NOMO-1 (cell line): Measurements from ENCODE around the gene DAPK2.
"Not testable (repeated sequence)": the region's sequence is repeated elsewhere in the genome, so short reads cannot be mapped to it uniquely, and the experiment has no call there.

Source experiments
- DNase-seq, 2 experiments: peaks; one replicate each; lab custom pipeline; 2025; ENCODE audit not compliant: unreplicated experiment in 2 of 2; lab: John Stamatoyannopoulos, UW

DAPK2 gene

GRCh38 chr15:64046421-64047153 lies at the start of gene DAPK2:
DAPK2 (minus strand) TSS chr15:64046485; CDS start chr15:64040261, 6,224 bp downstream.
- DNase-seq = peak; percentile 34 to 48

DNA sequence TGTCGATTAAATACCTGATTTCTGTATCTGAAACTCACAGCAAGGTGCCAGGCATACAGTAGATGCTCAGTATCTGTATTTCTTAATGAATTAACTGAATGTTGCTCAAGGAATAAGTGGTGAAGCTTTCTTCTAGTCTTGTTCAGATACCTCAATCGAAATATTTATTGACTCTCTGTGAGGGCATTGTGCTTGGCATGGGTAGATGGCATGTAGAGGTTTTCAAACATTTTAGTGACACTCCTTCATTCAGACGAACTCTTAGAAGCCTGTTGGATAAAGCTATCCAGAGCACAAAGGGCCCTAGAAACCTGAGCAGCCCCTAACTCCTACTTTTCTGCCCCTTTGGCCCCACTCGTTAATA lies 49.1 kb upstream of the DAPK2 start:
- no peak for DNase-seq

DNA sequence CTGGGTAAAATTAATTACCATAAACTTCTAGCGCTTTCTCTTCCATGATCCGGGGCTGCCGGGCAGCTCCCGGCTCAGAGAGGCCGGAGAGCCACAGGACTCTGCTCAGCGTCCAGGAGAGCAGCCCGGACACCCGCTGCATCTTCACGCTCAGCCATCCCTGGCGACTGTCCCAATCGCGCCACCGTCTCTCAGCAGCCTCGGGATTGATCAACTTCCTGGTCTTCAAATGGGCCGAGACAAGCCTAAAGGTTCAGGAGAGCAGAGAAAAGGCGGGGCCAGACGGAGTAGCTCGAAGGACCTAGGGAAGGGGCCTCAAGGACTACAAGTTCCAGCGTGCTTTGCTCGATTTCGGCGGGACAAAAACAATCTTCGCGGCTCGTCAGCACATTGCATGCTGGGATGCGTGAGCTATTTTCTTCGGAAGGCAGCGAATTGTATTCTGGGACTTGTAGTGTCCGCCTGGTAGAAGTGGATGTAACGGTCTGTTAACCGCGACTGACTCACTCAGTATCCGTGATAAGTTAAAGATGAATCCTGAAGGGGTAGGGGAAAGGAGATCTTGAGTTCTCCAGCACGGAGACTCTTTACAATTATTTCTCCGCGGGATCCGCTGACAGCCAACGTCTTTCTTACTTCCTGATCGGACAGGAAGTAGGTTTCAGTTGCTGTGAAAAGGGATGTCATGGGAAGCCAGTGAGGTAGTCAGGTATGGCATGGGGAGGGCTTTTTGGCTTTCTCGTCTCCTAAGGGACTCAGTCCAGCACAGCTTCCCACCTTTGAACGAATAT lies 47.5 kb upstream of the DAPK2 start, which contains the start of gene CIAO2A:
Gene CIAO2A, minus strand, starts transcription at position 212 of the 791 bp plus-strand sequence. Its CDS starts 70 bp downstream, at position 142.
- DNase-seq = peak; percentile 99 to 100

DNA sequence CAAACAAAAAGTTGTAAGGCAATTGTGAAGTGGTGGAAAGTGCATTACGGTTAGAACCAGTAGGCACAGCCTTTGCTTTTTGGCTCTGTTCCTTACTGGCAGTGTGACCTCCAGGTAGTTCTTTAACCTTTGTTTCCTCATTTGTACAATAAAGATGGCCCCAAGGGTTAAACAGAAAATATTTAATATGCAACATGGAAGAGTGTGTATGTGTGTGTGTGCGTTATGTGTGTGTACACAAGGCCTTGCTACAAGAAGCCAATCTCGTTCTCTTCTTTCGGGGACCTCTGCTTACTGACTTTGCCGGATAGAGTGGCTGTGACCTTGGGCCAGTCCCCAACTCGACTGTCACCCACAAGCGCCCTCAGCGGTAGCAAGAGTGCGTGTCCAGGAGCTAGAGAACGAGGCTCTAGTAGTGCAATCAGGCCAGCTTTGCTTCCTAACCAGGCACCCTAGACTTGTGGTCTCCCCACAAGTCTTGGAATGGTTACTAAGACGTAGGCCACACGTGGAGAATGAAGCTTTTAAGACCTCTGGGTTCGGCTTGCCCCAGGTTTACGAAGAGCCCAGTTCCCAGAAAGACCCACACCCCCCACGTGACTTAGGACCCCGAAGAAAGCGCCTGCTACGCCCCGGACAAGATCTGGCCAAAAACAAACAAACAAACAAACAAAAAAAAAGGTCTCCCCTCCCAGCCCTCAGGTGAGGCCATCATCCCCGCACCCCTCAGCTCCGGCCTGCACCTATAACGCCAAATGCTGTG lies 46.8 kb upstream of the DAPK2 start:
- DNase-seq = peak; percentile 66 to 74

- DNase-seq = peak; percentile 3 to 30
Observed at GRCh38 chr15:64092075-64092820, 46.0 kb upstream of the DAPK2 start.

- peak; percentile 80 to 82 for DNase-seq
Observed at GRCh38 chr15:64090527-64090926, 44.2 kb upstream of the DAPK2 start.

DNA sequence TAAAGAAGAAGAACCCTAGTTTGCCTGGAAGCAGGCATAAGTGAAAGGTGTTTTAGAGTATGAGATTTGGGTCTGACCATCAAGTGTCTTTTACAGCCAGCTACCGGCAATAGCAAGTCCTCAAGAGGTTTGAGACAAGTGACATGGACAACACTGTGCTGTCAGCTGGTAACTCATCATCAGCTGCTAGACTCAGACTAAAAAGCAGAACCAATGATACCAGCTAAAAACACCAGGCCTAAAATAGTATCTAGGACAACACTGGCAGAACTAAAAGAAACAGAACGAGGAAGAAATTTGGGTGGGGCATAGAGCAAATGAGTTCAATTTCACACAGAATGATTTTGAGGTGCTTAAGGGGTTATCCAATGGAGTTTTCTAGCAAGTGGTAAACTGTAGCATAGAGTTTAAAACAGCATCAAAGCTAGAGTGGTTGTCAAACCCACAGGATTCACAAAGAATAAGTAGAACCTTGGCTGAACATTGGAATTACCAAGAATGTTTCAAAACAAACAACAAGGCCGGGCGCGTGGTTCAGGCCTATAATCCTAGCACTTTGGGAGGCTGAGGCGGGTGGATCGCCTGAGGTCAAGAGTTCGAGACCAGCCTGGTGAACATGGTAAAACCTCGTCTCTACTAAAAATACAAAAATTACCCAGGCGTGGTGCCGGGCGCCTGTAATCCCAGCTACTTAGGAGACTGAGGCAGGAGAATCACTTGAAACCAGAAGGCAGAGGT lies 43.4 kb upstream of the DAPK2 start:
- DNase-seq = peak; percentile 18 to 88

- no peak for DNase-seq
Observed at GRCh38 chr15:64082757-64083156, 36.5 kb upstream of the DAPK2 start.

GRCh38 chr15:64073496-64073895 lies 27.2 kb upstream of the DAPK2 start:
- not testable (repeated sequence) for DNase-seq

DNA sequence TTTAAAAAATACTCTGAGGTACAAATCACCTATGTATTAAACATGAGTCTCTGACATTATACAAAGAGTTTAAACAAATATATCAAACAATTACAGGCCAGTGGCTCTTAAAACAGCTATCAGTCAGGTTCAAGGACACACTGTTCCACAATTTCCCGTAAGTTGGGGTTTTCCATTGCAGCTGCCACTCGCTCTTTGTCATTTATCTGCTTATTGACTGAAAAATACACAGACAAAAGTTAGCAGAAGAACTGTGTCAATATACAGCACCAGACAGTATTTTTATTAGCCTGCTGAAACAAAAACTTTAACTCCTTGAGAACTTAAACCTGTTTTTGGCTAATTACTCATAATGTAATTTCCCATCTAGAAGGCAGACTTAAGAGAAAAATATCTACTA lies 26.5 kb upstream of the DAPK2 start:
- no peak for DNase-seq

- DNase-seq = no peak
Observed at GRCh38 chr15:64071931-64072765, 25.9 kb upstream of the DAPK2 start.

DNA sequence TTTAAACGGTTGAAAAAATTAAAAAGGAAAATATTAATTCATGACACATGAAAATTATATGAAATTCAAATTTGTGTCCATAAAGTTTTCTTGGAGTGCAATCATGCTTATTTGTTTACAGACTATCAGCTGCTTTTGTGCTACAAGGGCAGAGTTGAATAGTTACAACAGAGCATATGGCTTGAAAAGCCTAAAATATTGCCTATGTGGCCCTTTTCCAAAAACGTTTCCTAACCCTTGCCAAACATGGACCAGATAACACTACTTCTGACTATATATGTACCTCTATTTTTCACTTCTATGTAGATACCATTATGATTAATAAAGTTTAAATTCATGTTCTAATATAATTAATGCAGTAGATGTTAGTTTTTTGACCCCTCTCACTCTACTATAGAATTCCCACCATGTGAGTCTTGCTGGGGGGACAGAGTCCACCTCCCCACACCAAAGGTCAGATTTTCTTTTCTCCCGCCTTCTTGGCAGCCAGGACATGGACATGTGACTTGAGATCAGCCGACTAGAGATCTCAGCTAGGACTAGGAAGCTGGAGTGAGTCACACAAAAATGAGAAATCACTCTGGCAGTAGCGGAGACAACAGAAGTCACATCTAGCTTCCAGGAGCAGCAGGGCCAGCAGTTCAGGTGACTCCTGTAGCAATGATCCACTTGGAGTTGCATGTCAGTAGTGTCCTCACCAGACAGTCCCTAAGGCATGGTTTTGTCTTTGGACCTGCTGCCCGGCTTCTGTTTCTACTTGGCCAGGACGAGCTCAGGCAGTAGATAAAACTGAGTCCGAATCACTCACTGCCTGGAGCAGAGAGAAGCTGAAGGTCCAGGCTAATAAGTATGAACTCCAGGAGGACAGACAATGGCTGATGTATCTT lies 24.9 kb upstream of the DAPK2 start:
- no peak for DNase-seq

DNA sequence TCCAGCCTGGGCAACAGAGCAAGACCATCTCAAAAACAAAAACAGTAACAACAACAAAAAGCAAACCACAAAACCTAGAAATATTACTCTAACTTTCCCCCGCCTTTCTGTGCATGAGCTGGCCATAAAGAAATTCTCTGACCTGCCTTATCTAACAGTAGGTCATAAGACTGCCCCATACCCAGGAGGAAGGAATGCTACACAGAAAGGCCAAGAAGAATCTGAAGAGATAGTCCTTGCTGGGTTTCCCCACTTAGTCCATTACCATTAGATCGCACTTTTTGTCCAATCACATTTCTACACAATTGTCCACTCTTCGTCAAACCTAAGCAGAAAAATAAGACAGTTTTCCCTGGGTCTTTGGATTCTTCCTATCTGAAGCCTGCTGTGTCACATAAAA lies 23.8 kb upstream of the DAPK2 start:
- DNase-seq = no peak

DNA sequence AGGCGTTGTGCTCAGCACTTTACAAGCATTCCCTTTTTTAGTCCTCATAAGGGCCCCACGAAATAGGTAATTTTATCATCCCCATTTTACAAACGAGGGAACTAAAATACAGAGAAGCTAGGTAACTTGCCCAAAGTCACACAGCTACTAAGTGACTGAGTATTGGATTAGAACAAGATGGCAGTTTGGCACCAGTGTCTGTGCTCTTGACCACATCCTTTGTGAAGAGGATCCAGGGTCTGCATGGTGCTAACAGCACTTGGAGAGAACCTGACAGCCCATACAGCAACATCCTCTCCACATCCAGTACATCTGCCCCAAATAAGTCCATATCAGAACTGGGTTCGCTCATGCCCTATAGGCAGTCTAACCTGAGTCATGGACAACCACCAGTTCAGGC lies 21.8 kb upstream of the DAPK2 start:
- no peak for DNase-seq

- DNase-seq = peak; percentile 2 to 54
Observed at GRCh38 chr15:64067564-64068030, 21.3 kb upstream of the DAPK2 start.

DNA sequence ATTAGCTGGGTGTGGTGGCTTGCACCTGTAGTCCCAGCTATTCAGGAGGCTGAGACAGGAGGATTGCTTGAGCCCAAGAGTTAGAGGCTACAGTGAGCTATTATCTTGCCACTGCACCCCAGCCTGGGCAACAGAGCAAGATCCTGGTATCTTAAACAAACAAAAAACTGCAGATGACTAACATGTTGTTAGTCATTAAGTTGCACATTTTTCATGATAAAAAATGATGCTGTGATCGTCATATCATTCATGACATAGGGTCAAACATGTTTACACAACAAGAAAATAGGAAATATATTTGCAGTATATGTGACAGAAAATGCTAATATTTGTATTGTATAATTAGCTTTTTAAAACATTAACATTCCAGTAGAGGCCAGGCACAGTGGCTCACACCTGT lies 20.2 kb upstream of the DAPK2 start:
- no peak for DNase-seq

- no peak for DNase-seq
Observed at GRCh38 chr15:64060716-64061115, 14.4 kb upstream of the DAPK2 start.

GRCh38 chr15:64059104-64059503 lies 12.8 kb upstream of the DAPK2 start:
- DNase-seq = peak; percentile 36 to 39
